ENCODE measurements around the gene MPP1.
"Not testable (repeated sequence)": the region's sequence is repeated elsewhere in the genome, so short reads cannot be mapped to it uniquely, and the experiment has no call there.

MPP1 gene

GRCh38 chrX:154804957-154805695 is at the start of gene MPP1:
Gene MPP1, minus strand, starts transcription at chrX:154805485. Its CDS starts 112 bp downstream, at chrX:154805373.
- DNase-seq, result peak in 55 of 58 donors; percentile 7 to 79 (median 54)

DNA sequence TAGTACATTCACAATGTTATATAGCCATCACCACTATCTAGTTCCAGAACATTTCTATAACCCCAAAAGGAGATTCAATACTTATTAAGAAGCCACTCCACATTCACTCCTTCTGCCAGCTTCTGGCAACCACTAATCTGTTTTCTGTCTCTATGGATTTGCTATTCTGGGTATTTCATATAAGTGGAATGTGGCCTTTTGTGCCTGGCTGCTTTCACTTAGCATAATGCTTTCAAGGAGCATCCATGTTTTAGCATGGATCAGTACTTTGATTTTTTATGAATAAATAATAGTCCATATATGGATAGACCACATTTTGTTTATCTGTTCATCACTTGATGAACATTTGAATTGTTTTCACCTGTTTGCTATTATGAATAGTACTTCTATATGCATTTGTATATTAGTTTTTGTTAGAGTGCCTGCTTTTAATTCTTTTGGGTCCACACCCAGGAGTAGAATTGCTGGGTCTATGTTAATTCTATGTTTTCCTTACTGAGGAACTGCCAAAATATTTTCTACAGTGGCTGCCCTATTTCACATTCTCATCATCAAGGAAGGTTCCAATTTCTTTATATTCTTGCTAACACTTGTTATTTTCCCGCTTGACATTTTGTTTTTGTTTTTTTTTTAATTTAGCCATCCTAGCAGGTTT is 45.8 kb upstream of the MPP1 start:
- no peak for DNase-seq

- no peak for DNase-seq
Observed at GRCh38 chrX:154840856-154841255, 35.6 kb upstream of the MPP1 start.

GRCh38 chrX:154836163-154836562 is 30.9 kb upstream of the MPP1 start:
- DNase-seq, result no peak

DNA sequence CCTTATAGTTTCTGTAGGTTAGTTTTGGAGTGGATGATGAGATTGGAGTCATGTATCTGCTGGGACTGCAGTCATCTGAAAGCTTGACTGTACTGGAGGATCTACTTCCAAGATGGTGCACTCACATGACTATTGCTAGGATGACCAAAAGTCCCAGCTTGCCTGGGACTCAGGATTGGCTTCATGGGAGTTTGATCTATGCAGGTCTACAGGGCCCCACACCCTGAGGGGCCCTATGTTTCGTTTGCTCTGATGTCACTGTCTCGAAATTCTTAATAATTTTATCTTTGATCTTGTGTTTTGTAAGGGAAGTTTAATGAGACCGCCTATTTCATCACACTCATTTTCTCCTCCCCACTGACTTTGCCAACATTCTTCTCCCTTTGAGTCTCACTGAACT is 29.3 kb upstream of the MPP1 start, which contains the start of gene SMIM9:
Gene SMIM9, minus strand, starts transcription at position 101 of the 400 bp plus-strand sequence. CDS start 3,806 bp downstream, outside the sequence.
- DNase-seq, result no peak

DNA sequence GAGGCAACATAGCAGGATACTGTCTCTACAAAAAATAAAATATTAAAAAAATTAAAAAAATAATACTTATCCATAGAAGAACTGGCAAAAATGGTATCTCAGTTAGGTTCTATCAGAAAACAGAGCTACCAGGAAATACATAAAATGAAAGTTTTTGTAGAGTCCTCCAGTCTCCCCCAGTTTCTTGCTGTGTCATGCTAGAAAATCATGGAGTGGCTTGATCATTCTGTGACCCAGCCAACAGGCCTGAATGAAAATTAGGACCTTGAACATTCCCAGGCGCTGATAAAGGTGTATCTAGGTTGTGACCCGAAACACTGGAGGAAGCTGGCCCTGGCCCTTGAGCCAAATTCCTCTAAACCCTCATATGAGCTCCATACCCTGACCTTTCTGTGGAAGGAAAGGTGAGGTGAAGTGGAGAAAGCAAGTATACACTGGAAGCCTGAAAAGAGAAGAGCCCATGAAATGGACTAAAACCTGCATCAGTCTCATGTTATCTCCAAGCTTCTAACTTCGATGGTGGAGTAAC is 28.5 kb upstream of the MPP1 start:
- DNase-seq, result no peak

DNA sequence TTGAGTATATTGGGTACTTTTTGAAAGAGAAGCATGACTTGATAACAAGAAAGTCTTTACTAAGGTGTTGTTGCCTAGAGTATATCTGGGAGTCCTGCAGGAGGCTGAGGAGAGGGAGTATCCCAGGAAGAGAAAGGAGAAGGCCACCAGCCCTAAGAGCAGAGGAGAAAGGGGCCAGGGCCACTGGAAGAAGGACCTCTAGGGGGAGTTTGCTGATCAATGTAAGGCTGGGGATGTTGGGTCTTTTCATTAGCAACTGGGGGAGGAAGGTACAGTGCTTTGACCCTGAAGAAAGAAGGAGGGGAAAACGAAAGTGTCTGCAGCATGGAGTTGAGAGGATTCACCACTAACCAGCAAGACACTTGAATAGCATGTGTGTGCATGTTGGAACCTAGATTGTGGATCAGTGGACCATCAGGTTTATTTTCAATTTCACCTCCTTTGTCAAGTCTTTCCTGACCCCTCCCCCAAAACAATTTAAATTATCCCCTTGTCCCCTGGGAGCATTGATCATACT is 24.7 kb upstream of the MPP1 start:
- DNase-seq, result no peak

GRCh38 chrX:154829134-154829533 is 23.8 kb upstream of the MPP1 start:
- no peak for DNase-seq

- DNase-seq, result no peak
Observed at GRCh38 chrX:154828016-154828408, 22.7 kb upstream of the MPP1 start.

DNA sequence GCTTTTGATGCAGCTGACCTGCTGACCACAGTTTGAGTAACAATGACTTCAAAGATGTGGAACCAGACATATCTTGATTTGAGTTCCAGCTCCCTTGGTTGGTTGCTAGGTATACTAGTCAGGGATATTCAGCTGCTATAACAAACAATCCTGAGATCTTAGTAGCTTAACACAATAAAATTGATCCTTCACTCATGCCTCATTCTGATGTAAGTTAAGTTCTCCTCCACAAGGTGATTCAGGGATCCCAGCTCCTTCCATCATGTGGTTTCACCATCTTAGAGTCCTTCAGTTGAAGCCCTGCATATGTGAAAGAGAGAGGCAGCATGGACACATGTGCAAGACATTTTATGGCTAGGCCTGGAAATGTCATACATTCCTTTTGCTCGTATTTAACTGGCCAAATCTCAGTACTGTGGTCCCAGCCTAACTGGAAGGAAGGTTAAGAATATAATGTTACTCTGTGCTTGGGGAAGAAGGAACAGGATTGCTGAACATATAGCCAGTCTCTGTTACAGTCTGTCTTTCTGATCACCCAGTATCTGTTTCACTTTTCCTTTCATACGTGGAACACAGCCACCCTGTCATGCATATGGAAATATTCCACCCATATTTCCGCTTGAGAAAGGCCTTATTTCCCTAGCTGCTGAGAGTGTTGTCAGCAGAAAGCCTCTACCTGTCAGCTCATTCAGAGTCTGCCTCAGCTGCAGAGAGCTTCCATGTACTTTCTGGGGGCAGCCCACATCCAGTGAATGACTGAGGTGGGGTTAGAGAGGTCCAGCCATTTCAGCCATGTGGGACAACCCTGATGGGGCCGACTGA is 22.1 kb upstream of the MPP1 start:
- DNase-seq, result no peak

GRCh38 chrX:154825586-154825985 is 20.3 kb upstream of the MPP1 start:
- not testable (repeated sequence) for DNase-seq

- DNase-seq, result no peak
Observed at GRCh38 chrX:154824638-154825037, 19.4 kb upstream of the MPP1 start.

GRCh38 chrX:154822029-154822428 is 16.7 kb upstream of the MPP1 start:
- DNase-seq, result no peak

DNA sequence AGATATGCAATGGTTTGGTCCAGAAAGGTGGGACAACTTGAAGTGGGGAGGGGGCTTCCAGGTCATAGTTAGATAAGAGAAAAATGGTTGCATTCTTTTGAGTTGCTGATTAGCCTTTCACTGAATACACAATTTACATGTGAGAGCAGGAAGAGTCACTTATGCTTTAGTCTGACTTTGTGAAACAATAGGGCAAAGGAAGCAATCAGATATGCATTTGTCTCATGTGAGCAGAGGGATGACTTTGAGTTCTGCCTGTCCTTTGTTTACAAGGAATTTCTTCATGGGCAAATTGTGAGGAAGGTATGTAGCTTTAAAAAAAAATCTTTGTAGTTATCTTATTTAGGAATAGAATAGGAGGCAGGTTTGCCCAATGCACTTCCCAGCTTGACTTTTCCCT is 16.2 kb upstream of the MPP1 start:
- DNase-seq, result no peak

DNA sequence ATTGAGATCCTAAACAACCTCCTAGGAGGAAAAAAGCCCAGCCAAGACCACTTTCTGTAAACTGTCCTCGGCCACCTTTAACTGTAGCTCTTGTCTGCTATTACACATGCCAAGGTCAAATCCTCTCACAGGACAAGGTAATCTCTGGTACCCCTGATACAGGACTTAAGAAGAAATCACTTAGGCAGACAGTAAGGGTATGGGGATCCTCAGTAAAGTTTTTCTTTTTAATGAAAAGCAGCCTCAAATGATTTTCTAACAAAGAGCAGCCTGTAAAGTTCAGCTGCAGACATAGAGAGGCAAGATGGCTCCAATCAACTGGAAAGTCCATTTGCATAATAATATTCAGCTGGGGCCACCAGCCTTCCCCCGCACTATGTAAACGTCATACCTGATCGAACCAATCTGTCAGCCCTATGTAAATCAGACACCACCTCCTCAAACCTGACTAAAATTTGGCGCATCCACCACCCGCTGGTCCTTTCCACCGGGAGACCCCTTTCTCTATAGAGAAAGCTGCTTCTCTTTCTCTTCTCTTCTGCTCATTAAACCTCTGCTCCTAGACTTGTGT is 14.6 kb upstream of the MPP1 start:
- DNase-seq, result no peak

DNA sequence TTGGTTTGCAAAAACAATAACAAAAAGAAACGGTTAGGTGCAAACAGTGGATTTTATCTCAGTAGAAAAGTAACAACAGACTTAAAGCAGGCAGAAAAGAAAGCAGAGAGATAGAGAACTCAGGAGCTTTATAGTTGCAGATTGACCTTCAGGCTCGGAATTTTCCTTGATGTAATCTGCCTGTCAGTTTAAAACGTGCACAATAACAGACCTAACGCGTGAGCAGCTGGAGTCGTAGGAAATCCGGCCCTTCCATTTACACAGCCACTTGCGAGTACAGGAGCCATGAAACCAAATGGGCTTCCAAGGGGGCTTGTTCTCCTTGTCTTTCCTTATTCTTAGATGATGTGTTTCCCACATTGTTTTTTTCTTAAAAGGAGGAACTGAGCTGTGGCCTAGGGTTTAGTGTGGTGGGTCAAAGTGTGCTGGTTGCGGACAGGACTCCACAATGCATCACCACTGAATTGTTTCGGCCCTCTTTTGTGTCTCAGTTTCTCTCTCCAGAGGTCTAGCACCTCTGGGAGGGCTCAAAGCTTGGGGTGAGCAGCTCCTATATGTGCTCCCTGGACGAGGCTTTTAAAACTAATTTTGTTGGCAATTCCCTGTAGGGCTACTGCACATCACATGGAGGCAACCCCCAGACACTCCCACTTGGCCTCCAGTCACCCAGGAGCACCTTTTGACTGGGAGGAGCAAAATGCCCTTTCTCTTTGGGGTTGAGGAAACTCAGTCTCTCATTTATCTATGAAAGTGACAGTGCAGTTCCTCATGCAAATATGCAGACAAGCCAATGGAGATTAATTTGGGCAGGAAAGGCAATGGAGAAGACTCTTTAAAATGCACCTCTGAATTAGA is 13.9 kb upstream of the MPP1 start:
- DNase-seq, result no peak

DNA sequence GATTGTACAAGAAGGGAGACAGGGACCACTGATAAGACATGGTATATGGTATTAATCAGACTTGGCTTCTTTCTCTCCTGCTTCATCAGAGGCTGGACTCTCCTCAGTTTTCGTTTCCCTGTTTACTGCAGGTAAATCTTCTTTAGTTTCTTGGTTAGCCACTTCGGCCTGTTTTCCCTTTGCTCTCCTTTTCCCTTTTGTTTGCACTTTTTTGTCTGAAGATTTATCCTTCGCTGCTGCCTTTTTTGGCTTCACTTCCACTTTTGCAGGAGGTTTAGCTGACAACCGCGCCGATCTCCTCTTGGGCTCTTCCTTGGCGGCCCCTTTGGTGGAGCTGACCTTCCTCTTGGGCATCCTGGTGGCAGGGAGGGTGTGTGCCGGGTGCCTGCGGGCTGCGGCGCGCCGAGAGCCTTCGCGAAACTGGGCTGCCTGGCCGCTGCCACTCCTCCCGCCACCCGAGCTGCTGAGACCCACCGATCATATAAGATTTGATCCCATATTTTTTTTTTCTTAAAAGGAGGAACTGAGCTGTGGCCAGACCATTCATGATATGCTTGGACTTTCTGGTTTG is 11.8 kb upstream of the MPP1 start:
- DNase-seq, result not testable (repeated sequence)

DNA sequence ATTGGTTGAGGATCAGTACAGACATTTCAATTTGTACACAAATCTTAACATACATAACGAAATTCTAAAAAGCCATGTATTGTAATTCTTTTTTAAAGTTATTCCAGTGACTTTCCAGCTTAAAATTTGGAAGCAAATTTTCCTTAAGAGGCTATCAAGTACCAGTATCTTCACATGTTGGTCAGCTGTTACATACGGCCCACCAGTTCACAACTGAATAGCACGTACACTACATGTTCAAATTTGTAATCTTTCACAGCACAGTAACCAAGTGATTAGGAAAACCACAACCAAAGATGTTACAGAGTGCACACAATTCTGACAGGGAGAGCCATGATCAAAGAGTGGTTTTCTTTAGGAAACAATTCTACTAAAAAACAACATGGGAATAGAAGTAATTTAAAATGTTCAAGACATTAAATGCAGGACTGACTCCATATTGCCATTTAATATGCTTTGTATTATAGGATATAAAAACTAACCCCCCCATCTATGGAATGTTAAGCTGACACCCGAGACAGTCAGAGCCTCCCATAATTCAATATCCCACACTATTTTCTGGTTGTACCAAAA is 11.1 kb upstream of the MPP1 start:
- not testable (repeated sequence) for DNase-seq

DNA sequence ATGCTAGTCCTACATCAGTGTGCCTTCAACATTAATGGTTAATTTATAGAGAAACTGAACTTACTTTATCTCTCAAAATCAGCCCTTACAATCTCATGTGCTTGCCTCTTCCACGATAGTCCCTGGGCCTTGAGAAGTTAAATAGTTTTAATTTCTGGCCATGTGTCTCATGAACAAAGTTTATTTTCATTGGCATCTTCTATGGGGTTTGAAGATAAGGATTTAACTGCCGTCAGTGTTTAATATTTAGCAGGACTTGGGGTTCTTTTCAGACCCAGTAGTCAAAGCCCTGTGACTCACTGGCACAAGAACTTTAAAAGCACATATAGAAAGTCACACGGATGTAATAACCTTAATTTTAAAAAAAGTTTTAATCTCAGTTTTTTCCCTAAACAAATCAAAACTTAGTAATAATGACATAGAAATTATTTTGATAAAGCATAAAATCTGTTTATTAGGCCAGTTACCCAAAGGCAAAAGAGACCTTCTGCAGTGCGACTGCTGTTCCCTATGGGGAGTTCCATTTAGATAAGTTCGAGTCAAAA is 10.1 kb upstream of the MPP1 start:
- DNase-seq, result no peak
